Measurements from ENCODE around the gene KCNQ2.

Gene KCNQ2

DNA sequence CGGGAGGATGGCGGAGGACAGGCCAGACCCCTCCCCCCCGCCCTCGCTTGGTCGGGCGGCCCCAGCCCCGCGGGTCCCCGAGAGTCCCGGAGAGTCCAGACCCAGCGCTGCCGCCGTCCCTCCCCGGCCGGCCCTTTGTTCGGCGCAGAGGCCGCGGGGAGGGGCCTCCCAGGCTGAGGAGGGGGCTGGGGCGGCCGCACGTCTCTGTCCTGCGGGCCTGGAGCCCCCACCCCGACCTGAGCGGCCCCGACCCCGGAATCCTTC lies 806 bp downstream of the KCNQ2 start:
- Histone ChIP-seq H3K9me2 (ENCODE audit: low read depth, low read length) (no peaks in the 10 kb centered on the region), H3K36me3 (ENCODE audit: insufficient read depth, low read length) (no peaks in the 10 kb centered on the region), H3K27me3 (ENCODE audit: insufficient read depth, low read length) (peaks cover 8% of the 10 kb centered on the region; the same call in 1 of the 2 replicates), H4K20me1 (ENCODE audit: insufficient read depth, low read length) (no peaks in the 10 kb centered on the region), H3K9me3 (ENCODE audit: low read length) (no peaks in the 10 kb centered on the region), H3K27ac (ENCODE audit: low read depth, low read length, poor library complexity, severe bottlenecking) (no peak overlapping the region), H3K4me2 (ENCODE audit: low read length) (no peak overlapping the region), H2AFZ (ENCODE audit: low read length) (no peak overlapping the region), H3K4me1 (ENCODE audit: insufficient read depth, low read length, severe bottlenecking) (no peaks in the 10 kb centered on the region), H3K79me2 (ENCODE audit: insufficient read depth, low read length) (no peaks in the 10 kb centered on the region), H3K4me3 (ENCODE audit: low read depth, low read length, poor library complexity, severe bottlenecking) (no peak overlapping the region), H3K9ac (ENCODE audit: low read length) (no peak overlapping the region), H3F3A (ENCODE audit: insufficient read depth, low read length) (no peaks in the 10 kb centered on the region)
- TF ChIP-seq EZH2 (IDR thresholded peaks at IDR 0.05; ENCODE audit: borderline replicate concordance, low read length): no peak
- TF ChIP-seq, protein P1, sequence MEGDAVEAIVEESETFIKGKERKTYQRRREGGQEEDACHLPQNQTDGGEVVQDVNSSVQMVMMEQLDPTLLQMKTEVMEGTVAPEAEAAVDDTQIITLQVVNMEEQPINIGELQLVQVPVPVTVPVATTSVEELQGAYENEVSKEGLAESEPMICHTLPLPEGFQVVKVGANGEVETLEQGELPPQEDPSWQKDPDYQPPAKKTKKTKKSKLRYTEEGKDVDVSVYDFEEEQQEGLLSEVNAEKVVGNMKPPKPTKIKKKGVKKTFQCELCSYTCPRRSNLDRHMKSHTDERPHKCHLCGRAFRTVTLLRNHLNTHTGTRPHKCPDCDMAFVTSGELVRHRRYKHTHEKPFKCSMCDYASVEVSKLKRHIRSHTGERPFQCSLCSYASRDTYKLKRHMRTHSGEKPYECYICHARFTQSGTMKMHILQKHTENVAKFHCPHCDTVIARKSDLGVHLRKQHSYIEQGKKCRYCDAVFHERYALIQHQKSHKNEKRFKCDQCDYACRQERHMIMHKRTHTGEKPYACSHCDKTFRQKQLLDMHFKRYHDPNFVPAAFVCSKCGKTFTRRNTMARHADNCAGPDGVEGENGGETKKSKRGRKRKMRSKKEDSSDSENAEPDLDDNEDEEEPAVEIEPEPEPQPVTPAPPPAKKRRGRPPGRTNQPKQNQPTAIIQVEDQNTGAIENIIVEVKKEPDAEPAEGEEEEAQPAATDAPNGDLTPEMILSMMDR (IDR thresholded peaks at IDR 0.05; ENCODE audit: low read length): no peak

DNA sequence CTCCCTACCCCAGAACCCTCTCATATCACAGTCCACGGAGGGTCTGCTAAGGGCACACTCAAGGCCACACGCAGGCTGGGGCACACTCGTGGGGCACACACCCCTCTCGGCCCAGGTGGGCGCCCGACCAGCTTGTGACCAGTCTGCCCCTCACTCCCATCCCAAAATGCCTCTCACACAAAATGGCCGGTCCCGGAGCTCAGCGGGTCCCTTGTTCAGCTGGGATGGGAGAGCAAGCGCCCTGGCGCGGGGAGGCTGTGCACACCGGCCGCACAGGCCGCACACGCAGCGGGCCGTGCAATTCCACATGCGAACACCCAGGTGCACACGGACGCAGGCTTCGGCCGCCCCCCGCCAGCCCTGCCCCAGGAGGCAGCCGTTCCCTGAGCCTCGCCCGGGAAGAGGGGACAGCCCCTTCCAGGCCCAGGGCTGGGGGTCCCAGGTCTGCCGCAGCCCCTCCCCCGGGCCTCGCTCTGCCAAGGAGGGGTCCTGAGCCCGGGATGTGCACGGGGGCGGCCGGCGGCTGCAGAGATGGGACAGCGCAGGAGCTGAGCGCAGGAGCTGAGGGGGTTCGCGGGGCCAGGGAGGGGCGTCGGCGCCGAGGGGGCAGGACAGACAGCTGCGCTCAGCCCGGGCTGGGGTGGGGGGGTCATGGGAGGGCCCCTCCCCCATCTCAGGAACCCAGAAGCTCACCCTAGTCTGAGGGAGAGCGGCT lies 1.3 kb downstream of the KCNQ2 start:
- Histone ChIP-seq H3K9me2 (ENCODE audit: low read depth, low read length) (no peaks in the 10 kb centered on the region), H3K4me1 (ENCODE audit: insufficient read depth, low read length, severe bottlenecking) (no peaks in the 10 kb centered on the region), H3F3A (ENCODE audit: insufficient read depth, low read length) (no peaks in the 10 kb centered on the region), H3K4me2 (ENCODE audit: low read length) (no peak overlapping the region), H3K79me2 (ENCODE audit: insufficient read depth, low read length) (no peaks in the 10 kb centered on the region), H3K9ac (ENCODE audit: low read length) (no peak overlapping the region), H3K4me3 (ENCODE audit: low read depth, low read length, poor library complexity, severe bottlenecking) (no peak overlapping the region), H3K27ac (ENCODE audit: low read depth, low read length, poor library complexity, severe bottlenecking) (no peak overlapping the region), H3K9me3 (ENCODE audit: low read length) (no peaks in the 10 kb centered on the region), H4K20me1 (ENCODE audit: insufficient read depth, low read length) (no peaks in the 10 kb centered on the region), H3K27me3 (ENCODE audit: insufficient read depth, low read length) (peaks cover 8% of the 10 kb centered on the region; the same call in 1 of the 2 replicates), H2AFZ (ENCODE audit: low read length) (no peak overlapping the region), H3K36me3 (ENCODE audit: insufficient read depth, low read length) (no peaks in the 10 kb centered on the region)
- TF ChIP-seq EZH2 (IDR thresholded peaks at IDR 0.05; ENCODE audit: borderline replicate concordance, low read length): no peak
- TF ChIP-seq, protein P1 (IDR thresholded peaks at IDR 0.05; ENCODE audit: low read length): no peak

DNA sequence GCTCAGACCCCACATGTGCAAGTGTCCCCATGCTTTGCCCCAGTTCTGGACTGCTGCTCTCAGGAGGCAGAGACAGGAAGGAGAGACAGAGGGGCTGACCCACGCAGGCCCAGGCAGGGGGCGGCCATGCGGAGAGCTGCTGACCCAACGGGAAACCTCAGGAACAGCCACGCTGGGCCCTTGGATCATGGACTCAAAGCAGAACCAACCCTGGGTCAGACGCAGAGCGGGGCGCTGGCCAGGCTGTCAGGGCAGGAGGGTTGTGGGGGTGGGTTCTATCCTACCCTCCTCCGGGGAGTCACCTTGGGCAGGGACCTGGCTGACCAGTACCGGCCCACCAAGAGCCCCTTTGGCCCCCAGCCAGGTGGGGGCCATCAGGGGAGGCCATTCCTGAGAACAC lies 2.0 kb downstream of the KCNQ2 start:
- Histone ChIP-seq H3K4me3 (ENCODE audit: low read depth, low read length, poor library complexity, severe bottlenecking) (no peak overlapping the region), H2AFZ (ENCODE audit: low read length) (no peak overlapping the region), H3K79me2 (ENCODE audit: insufficient read depth, low read length) (no peaks in the 10 kb centered on the region), H3K9me3 (ENCODE audit: low read length) (no peaks in the 10 kb centered on the region), H3K4me1 (ENCODE audit: insufficient read depth, low read length, severe bottlenecking) (no peaks in the 10 kb centered on the region), H3K4me2 (ENCODE audit: low read length) (no peak overlapping the region), H3F3A (ENCODE audit: insufficient read depth, low read length) (no peaks in the 10 kb centered on the region), H3K27me3 (ENCODE audit: insufficient read depth, low read length) (peaks cover 8% of the 10 kb centered on the region; the same call in 1 of the 2 replicates), H3K36me3 (ENCODE audit: insufficient read depth, low read length) (no peaks in the 10 kb centered on the region), H3K9ac (ENCODE audit: low read length) (no peak overlapping the region), H4K20me1 (ENCODE audit: insufficient read depth, low read length) (no peaks in the 10 kb centered on the region), H3K9me2 (ENCODE audit: low read depth, low read length) (no peaks in the 10 kb centered on the region), H3K27ac (ENCODE audit: low read depth, low read length, poor library complexity, severe bottlenecking) (no peak overlapping the region)
- TF ChIP-seq EZH2 (IDR thresholded peaks at IDR 0.05; ENCODE audit: borderline replicate concordance, low read length): no peak
- TF ChIP-seq, protein P1 (IDR thresholded peaks at IDR 0.05; ENCODE audit: low read length): no peak
